ENCODE results near the gene ATP8B1. TPM values are rescaled to one million over a fixed set of nuclear protein-coding genes. Genes with fewer than 3 reads are reported as not detected.

Gene ATP8B1
- total and polyA plus RNA-seq, 9 of the 15 experiments (the other 6 are each of a cell fraction or from before 2014, with no cell fraction given) = 0.01 to 0.22 (median 0.03) TPM; not detected in 3

DNA sequence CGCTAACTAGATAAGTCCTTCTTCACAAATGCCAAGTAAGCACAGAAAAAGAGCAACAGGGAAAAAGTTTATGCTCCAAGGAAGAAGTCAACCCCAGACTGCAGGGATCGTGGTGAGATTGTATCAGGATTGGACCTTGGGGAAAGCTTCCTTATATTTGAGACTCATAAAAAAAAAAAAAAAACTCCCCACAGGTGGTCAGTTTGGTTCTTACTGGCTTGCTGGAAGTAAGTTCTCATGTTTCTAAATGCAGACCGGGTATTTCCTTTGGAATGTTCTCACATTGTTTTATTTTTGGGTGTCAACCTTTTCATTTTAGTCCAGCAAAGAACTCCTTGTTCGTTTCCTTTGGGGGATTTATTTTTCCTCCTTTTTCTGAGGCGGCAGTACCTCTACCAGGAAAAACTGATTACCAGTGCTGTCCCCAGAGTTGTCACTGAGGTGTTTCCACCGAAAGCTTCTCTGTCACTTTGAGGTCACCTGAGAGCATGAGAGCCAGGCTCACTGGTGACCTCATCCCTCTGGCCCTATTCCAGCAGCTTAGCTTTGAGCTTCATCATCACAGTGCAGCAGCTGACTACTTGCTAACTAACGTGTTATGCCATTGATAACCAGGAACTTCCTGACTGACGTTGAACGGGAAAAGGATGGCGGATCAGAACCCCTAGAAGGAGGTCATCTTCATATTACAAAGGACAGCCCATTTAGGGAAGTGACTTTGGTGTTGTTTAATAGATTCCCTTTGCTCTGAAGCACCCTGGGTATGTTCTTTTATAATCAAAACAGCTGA lies 16.8 kb upstream of the ATP8B1 start (continued):
- TF ChIP-seq CBX3 (IDR thresholded peaks at IDR 0.05; ENCODE audit: borderline replicate concordance in 1 of 2, low read length in 2 of 2) (0 out of 3 replicates have a peak, but pooled peaks of 1 of the 2 experiments have one; percentile 33), ZNF134 (CRISPR knock-in tag; conservative IDR thresholded peaks at IDR 0.05) (no peak), MIER1 (IDR thresholded peaks at IDR 0.05; ENCODE audit: low read depth) (no peak), MXD1 (CRISPR knock-in tag; IDR thresholded peaks at IDR 0.05; ENCODE audit: borderline replicate concordance, poor library complexity, severe bottlenecking) (no peak), ELF1 (tag; IDR thresholded peaks at IDR 0.05) (peak; percentile 75), ZNF280B (CRISPR knock-in tag; IDR thresholded peaks at IDR 0.05) (no peak), ADNP (tag; IDR thresholded peaks at IDR 0.05) (no peak), SNIP1 (IDR thresholded peaks at IDR 0.05; ENCODE audit: low read depth) (no peak), CAMTA2 (CRISPR knock-in tag; conservative IDR thresholded peaks at IDR 0.05) (no peak), ZKSCAN8 (CRISPR knock-in tag; IDR thresholded peaks at IDR 0.05) (no peak), PPARD (CRISPR knock-in tag; IDR thresholded peaks at IDR 0.05) (no peak), SIRT6 (IDR thresholded peaks at IDR 0.05; ENCODE audit: low read depth, low read length) (no peak), ZNF253 (CRISPR knock-in tag; conservative IDR thresholded peaks at IDR 0.05) (no peak), ZNF217 (CRISPR knock-in tag; IDR thresholded peaks at IDR 0.05) (no peak)
- TF ChIP-seq, protein P1, sequence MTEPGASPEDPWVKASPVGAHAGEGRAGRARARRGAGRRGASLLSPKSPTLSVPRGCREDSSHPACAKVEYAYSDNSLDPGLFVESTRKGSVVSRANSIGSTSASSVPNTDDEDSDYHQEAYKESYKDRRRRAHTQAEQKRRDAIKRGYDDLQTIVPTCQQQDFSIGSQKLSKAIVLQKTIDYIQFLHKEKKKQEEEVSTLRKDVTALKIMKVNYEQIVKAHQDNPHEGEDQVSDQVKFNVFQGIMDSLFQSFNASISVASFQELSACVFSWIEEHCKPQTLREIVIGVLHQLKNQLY (CRISPR knock-in tag; conservative IDR thresholded peaks at IDR 0.05) = no peak
- TF ChIP-seq, protein P2, sequence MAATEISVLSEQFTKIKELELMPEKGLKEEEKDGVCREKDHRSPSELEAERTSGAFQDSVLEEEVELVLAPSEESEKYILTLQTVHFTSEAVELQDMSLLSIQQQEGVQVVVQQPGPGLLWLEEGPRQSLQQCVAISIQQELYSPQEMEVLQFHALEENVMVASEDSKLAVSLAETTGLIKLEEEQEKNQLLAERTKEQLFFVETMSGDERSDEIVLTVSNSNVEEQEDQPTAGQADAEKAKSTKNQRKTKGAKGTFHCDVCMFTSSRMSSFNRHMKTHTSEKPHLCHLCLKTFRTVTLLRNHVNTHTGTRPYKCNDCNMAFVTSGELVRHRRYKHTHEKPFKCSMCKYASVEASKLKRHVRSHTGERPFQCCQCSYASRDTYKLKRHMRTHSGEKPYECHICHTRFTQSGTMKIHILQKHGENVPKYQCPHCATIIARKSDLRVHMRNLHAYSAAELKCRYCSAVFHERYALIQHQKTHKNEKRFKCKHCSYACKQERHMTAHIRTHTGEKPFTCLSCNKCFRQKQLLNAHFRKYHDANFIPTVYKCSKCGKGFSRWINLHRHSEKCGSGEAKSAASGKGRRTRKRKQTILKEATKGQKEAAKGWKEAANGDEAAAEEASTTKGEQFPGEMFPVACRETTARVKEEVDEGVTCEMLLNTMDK (IDR thresholded peaks at IDR 0.05; ENCODE audit: borderline replicate concordance, insufficient read depth, low read depth, low read length, poor library complexity, severe bottlenecking) = no peak
- TF ChIP-seq, protein P3, sequence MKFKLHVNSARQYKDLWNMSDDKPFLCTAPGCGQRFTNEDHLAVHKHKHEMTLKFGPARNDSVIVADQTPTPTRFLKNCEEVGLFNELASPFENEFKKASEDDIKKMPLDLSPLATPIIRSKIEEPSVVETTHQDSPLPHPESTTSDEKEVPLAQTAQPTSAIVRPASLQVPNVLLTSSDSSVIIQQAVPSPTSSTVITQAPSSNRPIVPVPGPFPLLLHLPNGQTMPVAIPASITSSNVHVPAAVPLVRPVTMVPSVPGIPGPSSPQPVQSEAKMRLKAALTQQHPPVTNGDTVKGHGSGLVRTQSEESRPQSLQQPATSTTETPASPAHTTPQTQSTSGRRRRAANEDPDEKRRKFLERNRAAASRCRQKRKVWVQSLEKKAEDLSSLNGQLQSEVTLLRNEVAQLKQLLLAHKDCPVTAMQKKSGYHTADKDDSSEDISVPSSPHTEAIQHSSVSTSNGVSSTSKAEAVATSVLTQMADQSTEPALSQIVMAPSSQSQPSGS (CRISPR knock-in tag; IDR thresholded peaks at IDR 0.05) = no peak
